ENCODE results near the gene MKNK2.

- TF ChIP-seq CTCF (IDR thresholded peaks at IDR 0.05) (no peak), POLR2A (IDR thresholded peaks at IDR 0.05) (no peak)
These were observed 10.2 kb downstream of the MKNK2 start for GRCh38 chr19:2040647-2041432.

All from transverse colon (tissue), 3 donors.